ENCODE results near the gene KCNN4. TPM values are rescaled to one million over a fixed set of nuclear protein-coding genes. Genes with fewer than 3 reads are reported as not detected.

KCNN4 gene
- total RNA-seq (2022; extraction: Qiagen RNA extraction): 41.5 to 61.0 TPM (median 58.5 TPM) in 5 replicates

GRCh38 chr19:43780706-43781525 is at the start of gene KCNN4:
TSS of gene KCNN4 (minus strand) at chr19:43780973. CDS start at chr19:43780861, 112 bp downstream.

GRCh38 chr19:43826787-43827754 is 46.3 kb upstream of the KCNN4 start, which contains the start of gene ZNF283:
TSS of gene ZNF283 (plus strand) at chr19:43827321. CDS start at chr19:43833505, 6,184 bp downstream.

GRCh38 chr19:43802216-43802951 is 21.6 kb upstream of the KCNN4 start, which contains the start of gene LYPD5:
TSS of gene LYPD5 (minus strand) at chr19:43802447. CDS start at chr19:43802380, 67 bp downstream.

GRCh38 chr19:43754503-43755255 is 26.1 kb downstream of the KCNN4 start, which contains the start of gene SMG9:
TSS of gene SMG9 (minus strand) at chr19:43754962. CDS start at chr19:43750741, 4,221 bp downstream.

Other genes with a start within 250 kb of the KCNN4 start
- 1.5 to 2.5 TPM (median 1.8 TPM) in 5 replicates for gene ZNF575, start 247.8 kb downstream of the KCNN4 start, total RNA-seq (2022; extraction: Qiagen RNA extraction)
- 26.0 to 29.6 TPM (median 27.9 TPM) in 5 replicates for gene XRCC1, start 205.4 kb downstream of the KCNN4 start, total RNA-seq (2022; extraction: Qiagen RNA extraction)
- gene PINLYP, start 205.2 kb downstream of the KCNN4 start, total RNA-seq (2022; extraction: Qiagen RNA extraction): 0.20 to 0.39 TPM (median 0.22 TPM) in 5 replicates
- 4.5 to 7.6 TPM (median 5.4 TPM) in 5 replicates for gene IRGQ, start 184.8 kb downstream of the KCNN4 start, total RNA-seq (2022; extraction: Qiagen RNA extraction)
- gene ZNF576, start 184.4 kb downstream of the KCNN4 start, total RNA-seq (2022; extraction: Qiagen RNA extraction): 14.3 to 22.1 TPM (median 19.7 TPM) in 5 replicates
- gene SRRM5, start 168.9 kb downstream of the KCNN4 start, total RNA-seq (2022; extraction: Qiagen RNA extraction): 0.53 to 1.1 TPM (median 0.79 TPM) in 5 replicates
- gene ZNF428, start 161.3 kb downstream of the KCNN4 start, total RNA-seq (2022; extraction: Qiagen RNA extraction): 47.6 to 68.1 TPM (median 62.5 TPM) in 5 replicates
- gene CADM4, start 141.1 kb downstream of the KCNN4 start, total RNA-seq (2022; extraction: Qiagen RNA extraction): 7.6 to 9.8 TPM (median 9.4 TPM) in 5 replicates
- 63.3 to 80.4 TPM (median 69.1 TPM) in 5 replicates for gene PLAUR, start 110.8 kb downstream of the KCNN4 start, total RNA-seq (2022; extraction: Qiagen RNA extraction)
- gene IRGC, start 64.9 kb downstream of the KCNN4 start, total RNA-seq (2022; extraction: Qiagen RNA extraction): not detected in 5 replicates
- 43.1 to 68.8 TPM (median 61.1 TPM) in 5 replicates for gene SMG9, start 26.0 kb downstream of the KCNN4 start, total RNA-seq (2022; extraction: Qiagen RNA extraction)
- gene LYPD5, start 21.5 kb upstream of the KCNN4 start, total RNA-seq (2022; extraction: Qiagen RNA extraction): 0.20 to 0.41 TPM (median 0.25 TPM) in 5 replicates
- 3.3 to 6.1 TPM (median 4.5 TPM) in 5 replicates for gene ZNF283, start 46.3 kb upstream of the KCNN4 start, total RNA-seq (2022; extraction: Qiagen RNA extraction)
- 0.16 to 0.42 TPM (median 0.23 TPM) in 5 replicates for gene ZNF404, start 103.0 kb upstream of the KCNN4 start, total RNA-seq (2022; extraction: Qiagen RNA extraction)
- gene ZNF45, start 154.3 kb upstream of the KCNN4 start, total RNA-seq (2022; extraction: Qiagen RNA extraction): 9.7 to 11.6 TPM (median 9.9 TPM) in 5 replicates
- gene ZNF221, start 170.3 kb upstream of the KCNN4 start, total RNA-seq (2022; extraction: Qiagen RNA extraction): 0.30 to 0.74 TPM (median 0.59 TPM) in 5 replicates
- gene ZNF155, start 203.2 kb upstream of the KCNN4 start, total RNA-seq (2022; extraction: Qiagen RNA extraction): 2.3 to 4.3 TPM (median 3.3 TPM) in 5 replicates
- gene ZNF230, start 222.0 kb upstream of the KCNN4 start, total RNA-seq (2022; extraction: Qiagen RNA extraction): 2.3 to 3.2 TPM (median 2.5 TPM) in 5 replicates
- gene ZNF222, start 244.4 kb upstream of the KCNN4 start, total RNA-seq (2022; extraction: Qiagen RNA extraction): 2.6 to 5.0 TPM (median 3.8 TPM) in 5 replicates